ENCODE data around the gene CSNK1G2.
A peak's percentile ranks its signal among the peaks of the same experiment; 100 is the strongest.

CSNK1G2 gene

GRCh38 chr19:1957562-1958248 lies 16.7 kb downstream of the CSNK1G2 start:
- Histone ChIP-seq H3K9ac (ENCODE audit: low read depth, low read length) (no peak overlapping the region), H3K9me3 (replicated peaks; ENCODE audit: low read length) (no peaks in the 10 kb centered on the region), H3K36me3 (ENCODE audit: insufficient read depth, low read length) (peaks cover 3% of the 10 kb centered on the region), H3K4me2 (ENCODE audit: low read length) (no peak overlapping the region), H3K4me3 (ENCODE audit: low read length) (no peak overlapping the region), H3K4me1 (ENCODE audit: control insufficient read depth, insufficient read depth, low read length) (no peaks in the 10 kb centered on the region), H3K27me3 (ENCODE audit: control insufficient read depth, insufficient read depth, low read length) (no peaks in the 10 kb centered on the region)

GRCh38 chr19:1959928-1960589 lies 19.1 kb downstream of the CSNK1G2 start:
- Histone ChIP-seq H3K9me3 (replicated peaks; ENCODE audit: low read length) (no peaks in the 10 kb centered on the region), H3K36me3 (ENCODE audit: insufficient read depth, low read length) (peaks cover 10% of the 10 kb centered on the region), H3K4me1 (ENCODE audit: control insufficient read depth, insufficient read depth, low read length) (no peaks in the 10 kb centered on the region), H3K9ac (ENCODE audit: low read depth, low read length) (no peak overlapping the region), H3K27me3 (ENCODE audit: control insufficient read depth, insufficient read depth, low read length) (no peaks in the 10 kb centered on the region), H3K4me2 (ENCODE audit: low read length) (no peak overlapping the region), H3K4me3 (ENCODE audit: low read length) (no peak overlapping the region)

GRCh38 chr19:1961000-1961883 lies 20.3 kb downstream of the CSNK1G2 start:
- no peaks in the 10 kb centered on the region for H3K4me1 ChIP-seq (ENCODE audit: control insufficient read depth, insufficient read depth, low read length)
- H3K36me3 ChIP-seq (ENCODE audit: insufficient read depth, low read length) = peaks cover 12% of the 10 kb centered on the region
- H3K4me2 ChIP-seq (ENCODE audit: low read length) = no peak overlapping the region
- no peaks in the 10 kb centered on the region for H3K9me3 ChIP-seq (replicated peaks; ENCODE audit: low read length)
- no peak overlapping the region for H3K4me3 ChIP-seq (ENCODE audit: low read length)
- no peaks in the 10 kb centered on the region for H3K27me3 ChIP-seq (ENCODE audit: control insufficient read depth, insufficient read depth, low read length)
- no peak overlapping the region for H3K9ac ChIP-seq (ENCODE audit: low read depth, low read length)

GRCh38 chr19:1962674-1963073 lies 21.7 kb downstream of the CSNK1G2 start:
- Histone ChIP-seq H3K4me3 (ENCODE audit: low read length) (no peak overlapping the region), H3K4me1 (ENCODE audit: control insufficient read depth, insufficient read depth, low read length) (no peaks in the 10 kb centered on the region), H3K9me3 (replicated peaks; ENCODE audit: low read length) (no peaks in the 10 kb centered on the region), H3K36me3 (ENCODE audit: insufficient read depth, low read length) (peaks cover 14% of the 10 kb centered on the region), H3K9ac (ENCODE audit: low read depth, low read length) (no peak overlapping the region), H3K4me2 (ENCODE audit: low read length) (no peak overlapping the region), H3K27me3 (ENCODE audit: control insufficient read depth, insufficient read depth, low read length) (no peaks in the 10 kb centered on the region)

GRCh38 chr19:1967087-1967608 lies 26.2 kb downstream of the CSNK1G2 start:
- Histone ChIP-seq H3K4me3 (ENCODE audit: low read length) (no peak overlapping the region), H3K9me3 (replicated peaks; ENCODE audit: low read length) (no peaks in the 10 kb centered on the region), H3K4me2 (ENCODE audit: low read length) (no peak overlapping the region), H3K27me3 (ENCODE audit: control insufficient read depth, insufficient read depth, low read length) (no peaks in the 10 kb centered on the region), H3K9ac (ENCODE audit: low read depth, low read length) (no peak overlapping the region), H3K36me3 (ENCODE audit: insufficient read depth, low read length) (peaks cover 30% of the 10 kb centered on the region), H3K4me1 (ENCODE audit: control insufficient read depth, insufficient read depth, low read length) (peaks cover 16% of the 10 kb centered on the region)

- Histone ChIP-seq H3K4me3 (ENCODE audit: low read length) (no peak overlapping the region), H3K9me3 (replicated peaks; ENCODE audit: low read length) (no peaks in the 10 kb centered on the region), H3K36me3 (ENCODE audit: insufficient read depth, low read length) (peaks cover 25% of the 10 kb centered on the region), H3K9ac (ENCODE audit: low read depth, low read length) (no peak overlapping the region), H3K27me3 (ENCODE audit: control insufficient read depth, insufficient read depth, low read length) (no peaks in the 10 kb centered on the region), H3K4me1 (ENCODE audit: control insufficient read depth, insufficient read depth, low read length) (peaks cover 16% of the 10 kb centered on the region), H3K4me2 (ENCODE audit: low read length) (no peak overlapping the region)
Observed at GRCh38 chr19:1968279-1969175, 27.6 kb downstream of the CSNK1G2 start.

GRCh38 chr19:1969176-1970002 lies 28.4 kb downstream of the CSNK1G2 start:
- Histone ChIP-seq H3K9me3 (replicated peaks; ENCODE audit: low read length) (no peaks in the 10 kb centered on the region), H3K4me3 (ENCODE audit: low read length) (no peak overlapping the region), H3K27me3 (ENCODE audit: control insufficient read depth, insufficient read depth, low read length) (no peaks in the 10 kb centered on the region), H3K36me3 (ENCODE audit: insufficient read depth, low read length) (peaks cover 21% of the 10 kb centered on the region), H3K9ac (ENCODE audit: low read depth, low read length) (no peak overlapping the region), H3K4me2 (ENCODE audit: low read length) (no peak overlapping the region), H3K4me1 (ENCODE audit: control insufficient read depth, insufficient read depth, low read length) (peaks cover 16% of the 10 kb centered on the region)

- peaks cover 24% of the 10 kb centered on the region for H3K36me3 ChIP-seq (ENCODE audit: insufficient read depth, low read length)
- no peak overlapping the region for H3K4me2 ChIP-seq (ENCODE audit: low read length)
- H3K27me3 ChIP-seq (ENCODE audit: control insufficient read depth, insufficient read depth, low read length) = no peaks in the 10 kb centered on the region
Observed at GRCh38 chr19:1970003-1970805, 29.2 kb downstream of the CSNK1G2 start.

GRCh38 chr19:1970806-1971502 lies 30.0 kb downstream of the CSNK1G2 start:
- peaks cover 28% of the 10 kb centered on the region for H3K36me3 ChIP-seq (ENCODE audit: insufficient read depth, low read length)
- H3K4me2 ChIP-seq (ENCODE audit: low read length) = peak overlapping the region; percentile 9
- peaks cover 21% of the 10 kb centered on the region for H3K4me1 ChIP-seq (ENCODE audit: control insufficient read depth, insufficient read depth, low read length)
- no peak overlapping the region for H3K9ac ChIP-seq (ENCODE audit: low read depth, low read length)
- H3K27me3 ChIP-seq (ENCODE audit: control insufficient read depth, insufficient read depth, low read length) = no peaks in the 10 kb centered on the region
- H3K9me3 ChIP-seq (replicated peaks; ENCODE audit: low read length) = no peaks in the 10 kb centered on the region
- H3K4me3 ChIP-seq (ENCODE audit: low read length) = no peak overlapping the region

More at GRCh38 chr19:1970003-1970805, 29.2 kb downstream of the CSNK1G2 start:
- H3K4me3 ChIP-seq (ENCODE audit: low read length) = no peak overlapping the region
- H3K9me3 ChIP-seq (replicated peaks; ENCODE audit: low read length) = no peaks in the 10 kb centered on the region
- no peak overlapping the region for H3K9ac ChIP-seq (ENCODE audit: low read depth, low read length)
- H3K4me1 ChIP-seq (ENCODE audit: control insufficient read depth, insufficient read depth, low read length) = peaks cover 18% of the 10 kb centered on the region

Data from skeletal muscle satellite cell (primary cell).